Adipose tissue (tissue), 3 donors: ENCODE measurements around the gene RASSF3. TPM values are rescaled to one million over a fixed set of nuclear protein-coding genes. Genes with fewer than 3 reads are reported as not detected.

Source experiments
- H3K27ac ChIP-seq: one replicate; pipeline ENCODE4 v1.5.1; 2013; ENCODE audit warnings: low read depth, low read length
- WGBS, 3 donors: extraction: QIAGEN DNeasy Blood & Tissue Kit; methylation state at CpG; one replicate each; pipeline ENCODE4 v1.1.7; 2013; 5-methylcytosine and 5-hydroxymethylcytosine counted together
- polyA plus RNA-seq, 3 donors: library from polyadenylated mRNA; stranded (reverse); fragments of 200-250 nt; gene quantifications; one replicate each; pipeline ENCODE4 v1.2.3, GENCODE V29; 2013
- donor health status: healthy with polysubstance abuse.
- donor health status: Bipolar disorder and iron deficiency.
- donor health status: healthy.

RASSF3 gene
- polyA plus RNA-seq, 3 donors = 7.5 to 37.0 (median 21.5) TPM

GRCh38 chr12:64658892-64659481, 48.7 kb downstream of the RASSF3 start:
- 38 to 83% (median 74%) methylated on average over 3 of the region's 3 CpGs for WGBS, 3 donors
- H3K27ac ChIP-seq = no peak overlapping the region

- H3K27ac ChIP-seq = no peak overlapping the region
- 86 to 91% (median 88%) methylated on average over 6 of the region's 6 CpGs for WGBS, 3 donors
Observed at GRCh38 chr12:64660237-64661018, 50.1 kb downstream of the RASSF3 start.

- WGBS, 3 donors = 81% methylated on average over 5 of the region's 5 CpGs
- no peak overlapping the region for H3K27ac ChIP-seq
Observed at GRCh38 chr12:64663015-64663414, 52.7 kb downstream of the RASSF3 start.

- H3K27ac ChIP-seq = no peak overlapping the region
- 43 to 59% (median 50%) methylated on average over 4 of the region's 4 CpGs for WGBS, 3 donors
Observed at GRCh38 chr12:64665514-64665913, 55.2 kb downstream of the RASSF3 start.

- WGBS, 3 donors = 19 to 64% (median 63%) methylated on average over 3 of the region's 3 CpGs
- H3K27ac ChIP-seq = no peak overlapping the region
Observed at GRCh38 chr12:64666054-64666914, 56.0 kb downstream of the RASSF3 start.

- 33 to 91% (median 86%) methylated on average over 2 of the region's 2 CpGs for WGBS, 3 donors
- H3K27ac ChIP-seq = no peak overlapping the region
Observed at GRCh38 chr12:64667793-64668192, 57.5 kb downstream of the RASSF3 start.

GRCh38 chr12:64669270-64669842, 59.1 kb downstream of the RASSF3 start:
- 20 to 24% (median 21%) methylated on average over 10 of the region's 10 CpGs for WGBS, 3 donors

GRCh38 chr12:64670019-64670418, 59.7 kb downstream of the RASSF3 start:
- H3K27ac ChIP-seq = no peak overlapping the region
- 28 to 54% (median 38%) methylated on average over 4 of the region's 4 CpGs for WGBS, 3 donors

More at GRCh38 chr12:64669270-64669842, 59.1 kb downstream of the RASSF3 start:
- H3K27ac ChIP-seq = no peak overlapping the region

GRCh38 chr12:64670919-64671639, 60.8 kb downstream of the RASSF3 start:
- WGBS, 3 donors = 64 to 68% (median 66%) methylated on average over 8 of the region's 8 CpGs
- no peak overlapping the region for H3K27ac ChIP-seq

- WGBS, 3 donors = 37 to 68% (median 68%) methylated on average over 4 of the region's 4 CpGs
- no peak overlapping the region for H3K27ac ChIP-seq
Observed at GRCh38 chr12:64671681-64672080, 61.4 kb downstream of the RASSF3 start.

GRCh38 chr12:64672925-64673409, 62.7 kb downstream of the RASSF3 start:
- 15 to 22% (median 17%) methylated on average over 8 of the region's 8 CpGs for WGBS, 3 donors
- H3K27ac ChIP-seq = no peak overlapping the region

GRCh38 chr12:64673490-64674169, 63.3 kb downstream of the RASSF3 start:
- WGBS, 3 donors = 61 to 77% (median 75%) methylated on average over 9 of the region's 9 CpGs
- H3K27ac ChIP-seq = no peak overlapping the region

GRCh38 chr12:64674367-64674922, 64.2 kb downstream of the RASSF3 start:
- 85 to 90% (median 90%) methylated on average over 10 of the region's 10 CpGs for WGBS, 3 donors
- no peak overlapping the region for H3K27ac ChIP-seq

- no peak overlapping the region for H3K27ac ChIP-seq
- WGBS, 3 donors = 48 to 61% (median 57%) methylated on average over 3 of the region's 3 CpGs
Observed at GRCh38 chr12:64675795-64676194, 65.5 kb downstream of the RASSF3 start.

GRCh38 chr12:64678248-64678647, 68.0 kb downstream of the RASSF3 start:
- H3K27ac ChIP-seq = no peak overlapping the region
- WGBS, 3 donors = 63 to 89% (median 73%) methylated on average over 2 of the region's 2 CpGs

GRCh38 chr12:64678835-64679234, 68.5 kb downstream of the RASSF3 start:
- WGBS, 3 donors = 74 to 84% (median 81%) methylated on average over 5 of the region's 5 CpGs
- H3K27ac ChIP-seq = no peak overlapping the region

GRCh38 chr12:64679487-64680001, 69.2 kb downstream of the RASSF3 start:
- WGBS, 3 donors = 31 to 54% (median 36%) methylated on average over 9 of the region's 9 CpGs
- no peak overlapping the region for H3K27ac ChIP-seq
